Measurements from ENCODE around the gene MAP3K6. TPM values are rescaled to one million over a fixed set of nuclear protein-coding genes. Genes with fewer than 3 reads are reported as not detected.

The MAP3K6 gene
- total RNA-seq, 1 donor from 2014 or later: 149 TPM

- H3K4me1 ChIP-seq: peaks cover 36% of the 10 kb centered on the region
- no peak overlapping the region for H3K27ac ChIP-seq
- no peak overlapping the region for H3K4me3 ChIP-seq
- H3K27me3 ChIP-seq: no peaks in the 10 kb centered on the region
- no peak for DNase-seq (ENCODE audit: extremely low spot score in 2 of 2)
- intact Hi-C loops (cut with DNase I): loop anchor here (10.0 kb wide), 1 partner anchor 268 kb away; no protein-coding TSS in a partner anchor
- no peaks in the 10 kb centered on the region for H3K9me3 ChIP-seq
- TF ChIP-seq POLR2AphosphoS5 (IDR thresholded peaks at IDR 0.05; ENCODE audit: insufficient read depth in 1 of 2, low read depth in 1 of 2): no peak
- TF ChIP-seq CTCF (IDR thresholded peaks at IDR 0.05): no peak
- TF ChIP-seq POLR2A (IDR thresholded peaks at IDR 0.05): no peak
- H3K36me3 ChIP-seq: no peaks in the 10 kb centered on the region
Measured at GRCh38 chr1:27397110-27397509, 30.3 kb upstream of the MAP3K6 start.

- no peak for TF ChIP-seq POLR2A (IDR thresholded peaks at IDR 0.05)
- TF ChIP-seq CTCF (IDR thresholded peaks at IDR 0.05): peak; percentile 91 to 97 (median 96)
- TF ChIP-seq POLR2AphosphoS5 (IDR thresholded peaks at IDR 0.05; ENCODE audit: insufficient read depth in 1 of 2, low read depth in 1 of 2): peak in 1 of 2 donors; percentile 60
- intact Hi-C loops (cut with DNase I): loop anchor here (2.0 to 10.0 kb wide), 3 partner anchors 39 to 269 kb away; no protein-coding TSS in a partner anchor
- Histone ChIP-seq H3K4me3 (no peak overlapping the region), H3K9me3 (no peaks in the 10 kb centered on the region), H3K27me3 (no peaks in the 10 kb centered on the region), H3K4me1 (peaks cover 36% of the 10 kb centered on the region), H3K27ac (no peak overlapping the region), H3K36me3 (no peaks in the 10 kb centered on the region)
- no peak for DNase-seq (ENCODE audit: extremely low spot score in 2 of 2)
Measured at GRCh38 chr1:27395441-27396195, 28.9 kb upstream of the MAP3K6 start.

- Histone ChIP-seq H3K4me3 (no peak overlapping the region), H3K36me3 (no peaks in the 10 kb centered on the region), H3K9me3 (no peaks in the 10 kb centered on the region), H3K27ac (no peak overlapping the region), H3K27me3 (no peaks in the 10 kb centered on the region), H3K4me1 (peaks cover 29% of the 10 kb centered on the region)
- DNase-seq (ENCODE audit: extremely low spot score in 2 of 2): no peak
- intact Hi-C loops (cut with DNase I): loop anchor here (2.0 to 10.0 kb wide), 3 partner anchors 38 to 270 kb away; no protein-coding TSS in a partner anchor
- TF ChIP-seq POLR2A (IDR thresholded peaks at IDR 0.05) (no peak), POLR2AphosphoS5 (IDR thresholded peaks at IDR 0.05; ENCODE audit: insufficient read depth in 1 of 2, low read depth in 1 of 2) (no peak), CTCF (IDR thresholded peaks at IDR 0.05) (no peak)
Measured at GRCh38 chr1:27394925-27395324, 28.2 kb upstream of the MAP3K6 start.

- no peak overlapping the region for H3K4me3 ChIP-seq
Measured at GRCh38 chr1:27394282-27394658, 27.5 kb upstream of the MAP3K6 start.

More at GRCh38 chr1:27394282-27394658, 27.5 kb upstream of the MAP3K6 start:
- Histone ChIP-seq H3K27me3 (no peaks in the 10 kb centered on the region), H3K27ac (no peak overlapping the region), H3K4me1 (peaks cover 22% of the 10 kb centered on the region), H3K9me3 (no peaks in the 10 kb centered on the region), H3K36me3 (no peaks in the 10 kb centered on the region)
- intact Hi-C loops (cut with DNase I): loop anchor here (2.0 to 10.0 kb wide), 3 partner anchors 37 to 271 kb away; no protein-coding TSS in a partner anchor
- no peak for DNase-seq (ENCODE audit: extremely low spot score in 2 of 2)
- no peak for TF ChIP-seq POLR2A (IDR thresholded peaks at IDR 0.05)
- no peak for TF ChIP-seq CTCF (IDR thresholded peaks at IDR 0.05)
- TF ChIP-seq POLR2AphosphoS5 (IDR thresholded peaks at IDR 0.05; ENCODE audit: insufficient read depth in 1 of 2, low read depth in 1 of 2): no peak

Measured in vagina (tissue), 2 donors.